ENCODE results near the gene MYT1.

DNA sequence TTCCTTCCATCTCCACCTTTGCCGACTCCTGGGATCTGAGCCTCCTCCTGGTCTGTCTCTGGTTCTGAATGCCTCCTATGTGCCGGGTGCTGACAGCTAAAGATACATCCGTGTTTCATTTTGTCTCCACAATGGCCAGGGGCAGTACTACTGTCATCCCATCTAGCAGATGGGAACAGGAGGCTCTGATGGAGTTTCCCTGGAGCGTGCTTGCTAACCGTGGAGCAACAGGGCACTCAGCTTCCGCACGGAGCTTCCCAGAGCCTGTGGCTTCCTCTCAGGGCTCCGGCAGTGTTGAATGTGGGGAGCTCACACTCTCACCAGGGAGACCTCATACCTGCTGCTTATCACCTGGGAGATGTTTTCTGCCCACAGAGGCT lies 45.0 kb upstream of the MYT1 start:
- TF ChIP-seq TAF1 (IDR thresholded peaks at IDR 0.05; ENCODE audit: borderline replicate concordance, low read depth, low read length) (no peak), POLR2A (IDR thresholded peaks at IDR 0.05; ENCODE audit: low read depth, low read length) (no peak), POLR2AphosphoS5 (IDR thresholded peaks at IDR 0.05; ENCODE audit: low read depth, low read length) (no peak)
